Activated CD4-positive, CD25-positive, alpha-beta regulatory T cell treated with anti-CD3 and anti-CD28 coated beads, Interleukin-2, amount 50 U/mL, for 16 hours (primary cell): ENCODE results near the gene CAMK1D.

Experiments
- DNase-seq: peaks from one replicate; pipeline ENCODE4 v3.0.0-alpha.2; 2020; ENCODE audit warnings: low read depth, low spot score

The CAMK1D gene

DNA sequence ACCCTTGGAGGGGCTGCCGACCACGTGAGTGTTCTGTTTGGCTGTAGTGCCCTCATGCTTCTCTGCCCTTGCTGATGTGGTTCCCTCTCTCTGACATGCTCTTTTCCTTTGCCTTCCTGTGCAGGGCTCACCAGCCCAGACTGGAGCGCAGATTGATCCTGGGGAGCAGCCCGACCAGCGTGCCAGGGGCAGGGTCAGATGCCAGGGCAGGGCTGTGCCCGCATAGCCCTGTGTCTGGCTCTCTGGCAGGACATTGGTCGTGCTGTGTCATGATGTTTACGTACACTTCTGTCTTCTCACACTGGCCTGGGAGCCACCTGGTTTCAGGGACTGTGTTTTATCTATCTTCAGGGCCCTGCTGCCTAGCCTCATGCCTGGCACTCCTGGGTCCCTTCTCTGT lies 300.8 kb downstream of the CAMK1D start:
- no peak for DNase-seq

DNA sequence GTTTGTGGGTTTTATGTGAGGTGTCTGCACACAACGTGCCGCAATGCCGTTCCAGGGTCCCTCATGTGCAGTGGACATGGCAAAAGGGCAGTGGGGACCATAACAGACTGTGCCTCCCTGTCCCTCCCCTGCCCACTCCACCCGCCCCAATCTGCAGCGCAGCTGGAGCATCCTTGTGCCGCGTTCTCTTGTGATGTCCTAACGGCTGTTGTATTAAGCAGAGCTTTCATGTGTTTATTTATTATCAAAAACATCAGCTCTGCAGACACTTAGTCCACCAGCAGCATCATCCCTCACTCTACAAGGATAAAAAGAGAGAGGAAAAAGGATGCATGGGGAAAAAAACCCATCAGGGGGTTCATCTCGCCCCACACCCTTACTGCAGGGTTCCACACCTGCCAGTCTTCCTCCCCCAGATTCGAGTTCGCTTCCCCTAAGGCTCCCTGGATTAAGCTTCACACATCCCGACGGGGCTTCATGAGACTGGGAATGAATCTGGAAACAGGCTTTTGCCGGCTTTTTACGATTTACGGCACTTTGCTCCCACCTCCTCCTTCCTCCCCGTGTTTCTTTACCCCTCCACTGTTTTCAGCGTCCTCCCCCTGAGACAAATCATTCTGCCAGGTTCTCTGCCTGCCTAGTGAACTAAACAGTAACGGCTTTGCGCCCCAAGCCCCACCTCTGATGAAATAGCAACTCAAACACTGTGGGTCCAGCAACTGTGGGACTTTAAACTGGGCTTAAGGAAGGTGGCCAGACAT lies 301.4 kb downstream of the CAMK1D start:
- DNase-seq, result no peak

DNA sequence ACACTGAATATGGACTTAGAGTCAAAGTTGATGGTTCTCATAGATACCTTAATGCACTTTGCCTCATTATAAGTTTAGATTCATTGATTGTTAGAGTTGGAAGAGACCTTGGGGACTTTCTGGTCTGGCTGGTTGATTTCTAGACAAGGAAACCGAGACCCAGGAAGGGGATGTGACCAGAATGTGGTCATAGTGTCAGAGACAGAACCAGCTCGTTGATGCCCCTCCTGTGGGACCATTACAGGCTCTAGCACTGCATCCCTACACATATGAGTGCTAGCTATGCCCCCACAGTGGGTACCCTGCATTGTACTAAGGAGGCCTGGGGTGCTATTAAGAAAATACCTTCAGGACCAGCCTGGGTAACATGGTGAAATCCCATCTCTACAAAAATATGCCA lies 306.6 kb downstream of the CAMK1D start:
- DNase-seq, result no peak

DNA sequence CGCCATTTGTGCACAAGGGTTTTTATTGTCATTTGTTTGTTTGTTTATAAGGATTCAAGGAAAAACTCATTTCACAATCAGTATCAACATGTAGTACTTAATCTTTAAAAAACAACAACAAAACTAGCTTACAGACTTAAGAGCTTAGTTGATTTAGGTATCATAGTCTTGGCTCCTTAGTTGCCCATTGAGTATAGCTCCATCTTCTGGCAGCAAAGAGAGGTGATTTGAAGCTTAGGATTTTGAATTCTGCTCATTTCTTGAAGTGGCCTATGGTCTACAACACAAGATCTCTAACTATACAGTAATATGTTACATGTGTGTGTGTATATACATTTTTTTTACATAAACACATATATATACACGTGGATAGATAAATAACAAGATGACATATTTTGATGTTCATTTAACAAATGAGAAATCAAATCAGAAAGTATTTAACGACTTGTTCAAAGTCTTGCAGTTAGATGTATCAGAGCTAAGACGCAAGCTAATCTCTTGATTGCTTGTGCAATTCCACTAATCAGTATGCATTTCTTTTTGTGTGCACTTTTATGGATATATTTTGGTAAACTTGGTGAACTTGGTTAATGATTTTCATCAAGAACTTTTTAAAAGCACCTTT lies 307.3 kb downstream of the CAMK1D start:
- no peak for DNase-seq

DNA sequence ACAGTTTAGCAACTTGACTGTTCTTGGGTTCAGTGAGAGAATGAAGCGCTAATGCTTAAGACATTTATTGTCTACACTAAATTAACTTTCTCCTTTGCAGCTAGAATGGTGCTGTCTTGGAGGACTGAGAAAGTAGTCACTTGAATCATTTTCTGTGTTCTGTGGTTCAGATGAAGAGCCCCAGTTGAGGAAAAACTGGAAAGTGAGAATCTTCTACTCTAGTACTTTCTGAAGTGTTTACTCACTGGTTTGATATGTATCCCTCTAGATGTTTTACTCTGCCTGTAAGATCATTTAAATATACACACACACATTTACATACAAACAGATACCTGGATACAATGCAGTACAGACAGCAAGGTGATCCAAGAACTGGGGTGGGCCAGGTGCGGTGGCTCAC lies 308.1 kb downstream of the CAMK1D start:
- no peak for DNase-seq

DNA sequence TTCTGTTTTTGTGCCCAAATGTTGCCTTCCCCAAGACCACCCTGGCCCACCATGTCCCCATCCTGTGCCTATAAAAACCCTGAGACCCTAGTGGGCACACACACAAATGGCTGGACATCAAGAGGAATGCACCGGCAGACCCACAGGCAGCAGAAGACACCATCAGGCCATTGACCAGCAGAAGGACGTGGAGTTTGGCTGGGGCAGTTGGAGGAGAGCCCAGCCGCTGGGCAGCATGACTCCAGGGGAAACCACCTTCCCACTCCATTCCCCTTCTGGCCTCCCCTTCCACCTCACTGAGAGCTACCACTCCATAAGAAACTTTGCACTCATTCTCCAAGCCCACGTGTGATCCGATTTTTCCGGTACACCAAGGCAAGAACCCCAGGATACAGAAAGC lies 309.2 kb downstream of the CAMK1D start:
- DNase-seq, result no peak

DNA sequence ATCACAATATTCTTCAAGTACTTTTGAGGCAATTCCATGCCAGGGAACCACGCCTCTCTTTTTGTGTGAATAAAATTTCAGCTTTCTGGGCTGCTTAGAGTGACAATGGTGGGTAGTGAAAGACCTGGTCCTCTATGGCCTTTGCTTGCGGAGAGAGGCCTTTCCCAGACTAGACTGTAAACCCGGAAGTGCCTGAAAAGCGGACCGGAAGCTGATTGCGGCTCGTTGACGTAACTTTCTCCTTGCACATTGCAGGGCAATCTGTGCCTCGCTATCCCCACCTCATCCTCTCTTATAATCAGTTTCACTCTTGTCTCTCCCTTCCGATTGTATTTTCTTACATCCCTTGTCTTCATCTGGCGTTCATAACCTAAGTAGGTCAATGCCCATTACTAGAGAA lies 310.4 kb downstream of the CAMK1D start:
- DNase-seq, result no peak

DNA sequence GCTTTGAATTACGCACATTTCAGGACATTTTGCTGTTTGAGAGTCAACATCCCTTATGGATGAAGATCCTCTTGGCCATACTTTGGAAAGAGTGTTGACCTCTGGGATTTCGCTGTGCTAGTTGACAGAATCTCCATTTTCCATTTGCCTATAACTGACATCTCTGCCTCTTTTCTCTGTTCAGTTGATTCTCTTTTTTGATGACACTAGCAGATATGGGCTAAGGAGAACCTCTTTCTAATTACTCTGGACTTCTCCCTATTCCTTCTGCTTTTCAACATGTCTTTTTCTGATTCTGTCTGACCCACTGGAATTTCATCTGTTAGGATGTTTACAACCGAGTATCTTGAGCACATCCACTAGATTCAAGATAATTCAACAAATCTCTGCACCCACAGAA lies 311.5 kb downstream of the CAMK1D start:
- no peak for DNase-seq

DNA sequence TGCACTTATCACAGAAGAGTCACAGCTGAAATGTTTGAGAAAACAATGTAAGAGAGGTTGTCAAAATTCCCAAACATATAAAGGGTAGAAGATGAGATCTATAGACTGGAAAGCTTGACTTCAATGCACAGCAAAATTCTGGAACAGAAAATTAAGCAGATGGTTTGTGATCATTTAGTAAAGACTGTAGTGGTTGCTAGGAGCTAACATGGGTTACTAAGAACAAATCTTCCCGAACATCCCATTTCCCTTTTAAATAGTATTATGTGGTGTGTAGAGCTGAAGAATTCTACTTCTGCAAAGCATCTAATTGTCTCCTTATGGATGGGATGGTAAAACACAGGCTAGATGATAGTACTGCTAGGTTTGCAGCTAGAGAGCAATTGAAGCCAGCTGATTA lies 312.3 kb downstream of the CAMK1D start:
- no peak for DNase-seq

DNA sequence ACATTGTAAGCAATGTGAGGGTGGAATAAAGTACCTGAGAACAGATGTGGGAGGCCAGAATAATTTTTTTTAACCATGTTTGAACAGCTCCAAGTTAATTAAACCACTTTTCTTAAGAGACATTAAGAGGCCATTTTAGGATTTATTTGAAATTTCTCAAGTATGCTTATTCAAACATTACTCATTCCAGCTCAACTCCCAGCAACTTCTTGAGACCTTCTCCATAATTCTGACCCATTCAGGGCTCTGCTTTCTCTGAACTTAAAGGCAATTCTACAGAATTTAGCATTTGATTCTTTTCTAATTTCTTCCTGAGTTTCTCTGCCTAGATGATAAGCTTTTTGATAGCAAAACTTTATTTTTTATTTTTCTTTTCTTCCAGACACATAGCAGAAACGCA lies 314.5 kb downstream of the CAMK1D start:
- no peak for DNase-seq

DNA sequence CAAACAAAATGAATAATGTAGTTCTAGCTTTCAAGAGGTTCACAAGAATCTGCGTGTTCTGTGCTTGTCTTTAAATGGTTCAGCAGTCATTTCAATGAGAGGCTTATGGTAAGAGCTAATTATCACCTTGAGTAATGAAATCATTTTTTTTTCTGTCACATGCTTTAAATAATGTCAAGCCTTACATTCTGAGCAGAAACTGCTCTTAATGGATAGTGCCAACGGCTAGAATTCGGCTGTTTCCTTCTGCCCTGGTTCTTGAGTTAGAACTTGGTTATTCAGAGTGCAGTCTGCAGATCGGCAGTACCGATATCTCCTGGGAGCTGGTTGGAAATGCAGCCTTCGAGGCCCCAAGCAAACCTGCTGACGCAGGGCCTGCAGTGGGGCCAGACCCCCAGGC lies 316.2 kb downstream of the CAMK1D start:
- DNase-seq, result no peak

DNA sequence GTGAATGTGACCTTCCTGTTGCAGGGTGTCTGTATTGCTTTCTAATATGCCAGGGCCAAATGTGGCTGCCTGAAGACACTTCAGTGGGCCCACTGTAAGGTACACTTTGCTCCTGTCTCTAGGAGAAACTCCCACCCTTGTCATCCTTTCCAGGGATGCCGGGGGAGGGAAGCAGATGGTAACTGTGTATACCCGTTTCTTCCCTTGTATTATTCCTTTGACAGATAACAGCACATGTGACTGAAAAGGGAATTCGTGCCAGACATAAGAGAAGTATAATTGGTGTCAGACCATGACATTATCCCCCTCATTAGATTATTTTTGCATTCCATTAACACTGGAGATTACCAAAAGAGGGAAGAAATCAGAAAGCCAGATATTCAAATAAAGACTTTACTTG lies 317.7 kb downstream of the CAMK1D start:
- DNase-seq, result no peak

DNA sequence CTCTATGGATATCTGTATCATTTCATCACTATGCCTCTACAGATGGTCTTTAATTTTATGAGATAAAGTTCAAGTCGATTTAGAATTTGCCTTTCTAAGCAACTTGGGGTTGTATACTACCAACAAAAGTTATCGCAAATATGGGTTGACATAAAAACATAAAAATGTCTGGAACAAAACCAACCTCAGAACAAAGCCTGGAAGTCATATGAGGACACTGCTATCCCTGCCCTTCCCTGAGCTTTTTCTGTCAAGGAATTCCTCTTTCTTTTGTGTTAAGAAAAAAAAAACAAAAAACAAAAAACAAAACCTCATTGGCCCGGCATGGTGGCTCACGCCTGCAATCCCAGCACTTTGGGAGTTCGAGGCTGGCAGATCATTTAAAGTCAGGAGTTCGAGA lies 319.3 kb downstream of the CAMK1D start:
- no peak for DNase-seq

DNA sequence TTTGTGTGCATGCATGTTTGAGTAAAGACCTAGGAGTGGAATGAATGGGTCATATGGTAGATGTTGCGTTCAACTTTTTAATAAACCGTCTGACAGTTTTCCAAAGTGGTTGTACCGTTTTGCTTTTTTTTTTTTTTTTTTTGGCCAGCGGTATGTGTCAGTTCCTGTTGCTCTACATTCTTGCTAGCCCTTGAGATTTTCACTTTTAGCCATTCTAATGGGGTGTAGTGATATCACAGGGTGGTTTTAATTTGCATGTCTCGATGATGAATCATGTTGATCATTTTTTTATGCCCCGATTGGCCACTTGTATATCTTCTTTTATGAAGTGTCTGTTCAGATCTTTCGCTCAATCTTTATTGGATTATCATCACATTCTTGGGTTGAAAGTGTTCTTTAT lies 320.7 kb downstream of the CAMK1D start:
- DNase-seq, result no peak

DNA sequence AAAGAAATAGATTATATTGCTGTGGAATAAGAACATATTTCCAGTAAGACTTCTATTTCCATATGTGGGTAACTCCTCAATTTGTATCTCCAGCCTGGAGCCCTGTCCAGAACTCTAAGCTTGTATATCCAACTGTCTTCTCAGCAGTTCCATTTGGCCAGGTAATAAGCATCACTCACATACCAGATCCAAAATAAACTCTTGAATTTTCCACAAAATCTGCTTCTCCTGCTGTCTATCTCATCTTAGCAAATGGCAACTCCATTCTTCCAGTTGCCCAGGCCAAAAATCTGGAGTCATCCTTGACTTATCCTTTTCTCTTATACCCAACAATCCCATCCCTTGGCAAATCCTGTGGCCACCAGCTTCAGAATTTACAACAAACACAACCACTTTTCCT lies 325.8 kb downstream of the CAMK1D start:
- no peak for DNase-seq

DNA sequence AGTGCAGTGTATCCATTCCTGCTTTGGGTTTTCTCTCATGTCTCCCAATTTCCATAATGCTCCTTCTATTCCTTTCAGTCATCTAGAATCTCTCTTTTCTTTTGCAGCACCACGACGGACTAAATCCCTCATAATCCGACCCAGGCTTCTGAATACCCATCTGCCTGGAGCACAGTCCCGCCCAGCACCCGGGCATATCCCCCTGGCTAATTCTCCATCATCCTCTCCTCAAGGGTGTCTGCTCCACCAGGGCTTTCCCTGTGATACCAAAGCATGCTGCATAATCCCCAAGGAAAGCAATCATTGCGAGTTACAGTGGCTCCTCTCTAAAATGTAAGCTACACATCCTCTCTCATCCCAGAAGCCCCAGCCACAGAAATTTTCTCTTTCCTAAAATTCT lies 330.3 kb downstream of the CAMK1D start:
- no peak for DNase-seq

DNA sequence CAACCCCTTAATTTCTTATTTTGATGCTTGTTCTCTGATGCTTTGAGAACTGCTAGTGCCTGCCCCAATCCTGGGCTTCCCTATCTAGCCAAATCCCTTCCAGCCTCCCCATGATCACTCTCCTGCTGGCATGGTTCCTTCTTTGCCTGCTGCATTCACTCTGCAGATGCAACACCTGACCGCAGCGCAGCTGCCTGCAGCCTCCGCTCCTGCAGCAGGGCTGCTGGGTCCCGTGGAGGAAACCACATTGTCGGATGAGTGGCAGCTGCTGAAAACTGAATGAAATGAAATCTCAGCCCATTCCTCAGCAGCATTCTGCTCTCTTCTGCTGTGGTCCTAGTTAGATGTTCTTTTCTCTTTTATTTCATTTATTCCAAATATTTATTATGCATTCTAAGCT lies 331.9 kb downstream of the CAMK1D start:
- no peak for DNase-seq

DNA sequence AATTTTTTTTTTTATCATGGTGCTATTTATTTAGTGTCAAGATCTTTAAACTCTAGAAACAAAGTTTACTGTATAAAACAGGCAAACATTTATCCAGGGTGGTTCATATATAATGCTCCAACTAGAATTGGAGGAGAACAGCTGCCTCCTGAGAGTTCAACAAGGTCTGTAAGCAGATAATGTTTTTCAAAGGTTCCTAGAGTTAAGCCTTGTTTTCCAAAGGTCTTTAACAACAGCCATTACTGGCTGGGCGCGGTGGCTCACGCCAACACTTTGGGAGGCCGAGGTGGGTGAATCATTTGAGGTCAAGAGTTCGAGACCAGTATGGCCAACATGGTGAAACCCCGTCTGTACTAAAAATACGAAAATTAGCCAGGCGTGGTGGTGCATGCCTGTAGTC lies 335.4 kb downstream of the CAMK1D start:
- DNase-seq, result no peak

DNA sequence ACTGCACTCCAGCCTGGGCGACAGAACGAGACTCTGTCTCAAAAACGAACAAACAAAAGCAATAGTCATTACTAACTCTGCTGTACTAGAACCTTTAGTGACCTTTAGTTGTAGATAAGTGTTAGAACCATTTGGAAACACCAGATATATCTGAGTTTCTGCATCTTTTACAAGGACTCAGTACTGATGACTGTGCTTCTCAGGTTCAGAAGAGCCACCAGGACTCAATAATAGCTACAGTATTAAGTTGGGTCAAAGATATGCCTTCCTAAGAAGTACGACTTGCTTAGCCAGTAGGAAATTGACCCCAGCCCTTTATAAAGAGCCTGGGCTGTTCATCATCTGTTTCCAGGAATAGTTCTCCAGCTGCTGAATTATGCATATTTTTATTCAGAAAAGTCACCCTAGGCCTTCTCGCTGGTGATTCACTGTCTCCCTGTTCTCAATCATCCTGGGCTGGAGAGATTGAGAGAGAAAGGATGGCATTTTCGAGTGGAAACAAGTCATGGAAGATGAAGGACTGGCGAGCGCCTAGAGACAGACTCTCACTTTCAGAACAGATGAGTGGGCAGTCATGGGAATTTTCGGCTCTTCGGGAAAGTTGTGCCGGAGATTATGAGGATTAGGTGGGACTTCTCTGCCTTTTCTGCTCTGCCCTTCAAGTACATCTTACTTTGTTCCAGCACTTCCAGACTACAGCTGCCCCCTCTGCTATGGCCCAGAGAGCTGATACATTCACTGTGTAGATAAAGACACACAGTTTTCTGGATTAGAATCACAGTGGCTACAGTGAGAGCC lies 336.1 kb downstream of the CAMK1D start:
- no peak for DNase-seq

DNA sequence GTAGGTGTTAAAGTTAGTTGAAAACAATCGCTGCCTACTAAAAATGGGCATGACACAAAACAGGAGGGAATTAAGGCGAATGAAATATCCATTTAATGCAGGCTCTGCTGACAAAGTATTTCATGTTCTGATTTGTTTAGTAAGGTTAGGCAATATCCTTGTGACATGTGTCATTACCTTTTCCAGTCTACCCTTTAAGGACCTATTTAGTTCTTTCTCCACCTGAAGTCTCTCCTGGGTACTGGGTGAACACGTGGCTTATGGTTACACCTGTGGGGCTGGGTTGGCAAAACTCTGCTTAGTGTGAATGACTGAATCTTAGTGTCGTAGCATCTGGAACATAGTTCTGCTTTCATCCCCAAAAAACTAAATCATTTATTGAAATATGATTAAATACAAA lies 338.6 kb downstream of the CAMK1D start:
- no peak for DNase-seq

DNA sequence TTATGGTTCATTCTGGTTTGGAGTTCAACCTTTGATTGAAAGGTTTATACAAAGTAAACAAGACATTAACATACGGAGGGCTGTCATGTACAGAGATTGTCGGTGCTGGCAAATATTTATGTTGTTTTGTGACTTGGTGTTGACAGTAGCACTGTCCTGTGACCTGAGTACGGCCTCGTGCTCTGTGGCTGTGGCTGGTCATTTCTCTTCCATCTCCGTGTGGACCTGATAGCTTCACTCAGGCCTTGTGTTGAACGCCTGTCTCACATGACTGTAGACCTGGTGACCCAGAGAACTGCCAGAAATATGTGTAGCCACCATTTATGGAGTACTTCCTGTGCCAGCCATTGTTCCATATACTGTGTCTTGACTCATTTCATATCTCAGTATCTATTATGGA lies 340.5 kb downstream of the CAMK1D start:
- no peak for DNase-seq

DNA sequence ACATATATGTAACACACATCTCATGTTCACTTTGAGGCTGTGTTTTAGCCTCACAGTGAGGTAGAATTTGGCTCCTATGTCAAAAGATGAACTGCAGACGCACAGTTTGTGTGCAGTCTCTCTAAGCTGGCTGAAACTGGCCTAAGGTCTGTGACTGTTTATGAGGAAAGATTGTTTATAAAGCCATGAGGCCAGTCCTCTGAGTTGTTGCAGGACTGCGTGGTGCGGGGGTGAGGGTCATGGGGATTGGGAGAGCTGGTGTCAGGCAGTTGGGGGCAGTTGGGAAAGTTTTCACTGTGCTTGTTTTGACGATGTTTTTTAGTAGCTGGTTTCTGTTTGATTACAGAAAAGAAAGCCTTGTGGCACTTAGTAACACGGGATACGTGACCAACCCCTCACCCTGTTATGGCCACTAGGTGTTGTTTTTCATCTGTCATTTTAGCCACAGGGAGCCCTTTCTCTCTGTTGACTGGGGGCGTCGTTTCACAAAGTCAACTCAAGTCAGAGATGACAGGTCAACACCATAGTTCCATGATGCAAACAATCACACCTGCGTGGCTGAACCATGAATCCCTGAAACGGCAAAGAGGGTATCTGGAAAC lies 341.3 kb downstream of the CAMK1D start:
- DNase-seq, result no peak

DNA sequence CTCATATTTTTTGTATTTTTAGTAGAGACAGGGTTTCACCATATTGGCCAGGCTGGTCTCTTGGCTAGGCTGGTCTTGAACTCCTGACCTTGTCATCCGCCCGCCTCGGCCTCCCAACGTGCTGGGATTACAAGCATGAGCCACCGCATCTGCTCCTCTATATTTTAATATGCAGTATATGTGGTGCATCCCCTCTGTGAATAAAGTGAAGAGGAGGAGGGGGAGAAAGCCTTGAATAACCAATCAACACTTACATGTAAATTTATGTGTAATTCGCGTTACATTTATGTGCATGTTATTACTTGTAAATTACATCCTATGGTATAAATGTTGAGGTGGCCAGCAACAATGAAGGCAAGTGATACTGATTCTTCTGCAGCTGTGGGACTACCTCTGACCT lies 342.2 kb downstream of the CAMK1D start:
- DNase-seq, result no peak
